C4-2B (cell line): ENCODE results near the gene SFSWAP.

Source experiments
- ZFX ChIP-seq: fragments of 450-650 bp; IDR thresholded peaks from 2 replicates; pipeline ENCODE4 v1.6.1; 2017
- TF ChIP-seq, protein P1 (sequence below): fragments of 450-650 bp; conservative IDR thresholded peaks from 2 replicates; pipeline ENCODE4 v1.5.1; 2017; ENCODE audit warnings: mild to moderate bottlenecking

DNA sequence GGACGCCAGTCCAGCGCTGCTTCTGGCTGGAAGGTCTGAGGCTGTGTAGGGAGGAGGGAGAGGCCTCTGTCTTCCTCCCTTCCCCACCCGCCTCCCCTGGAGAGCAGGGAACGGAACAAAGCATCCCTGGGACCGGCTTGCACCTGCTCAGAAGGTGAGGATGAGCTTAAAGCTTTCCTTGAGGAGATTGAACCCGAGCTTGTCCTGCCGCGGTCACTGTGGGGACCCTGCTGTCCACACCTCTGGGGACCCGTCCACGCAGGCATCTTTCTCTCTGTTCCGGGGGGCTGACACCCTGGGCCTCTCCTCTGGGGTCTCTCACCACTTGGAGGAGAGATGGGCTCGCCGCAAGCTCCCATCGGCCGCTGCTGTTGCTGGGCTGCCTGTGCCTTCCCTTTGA lies 33.2 kb upstream of the SFSWAP start:
- TF ChIP-seq, protein P1, sequence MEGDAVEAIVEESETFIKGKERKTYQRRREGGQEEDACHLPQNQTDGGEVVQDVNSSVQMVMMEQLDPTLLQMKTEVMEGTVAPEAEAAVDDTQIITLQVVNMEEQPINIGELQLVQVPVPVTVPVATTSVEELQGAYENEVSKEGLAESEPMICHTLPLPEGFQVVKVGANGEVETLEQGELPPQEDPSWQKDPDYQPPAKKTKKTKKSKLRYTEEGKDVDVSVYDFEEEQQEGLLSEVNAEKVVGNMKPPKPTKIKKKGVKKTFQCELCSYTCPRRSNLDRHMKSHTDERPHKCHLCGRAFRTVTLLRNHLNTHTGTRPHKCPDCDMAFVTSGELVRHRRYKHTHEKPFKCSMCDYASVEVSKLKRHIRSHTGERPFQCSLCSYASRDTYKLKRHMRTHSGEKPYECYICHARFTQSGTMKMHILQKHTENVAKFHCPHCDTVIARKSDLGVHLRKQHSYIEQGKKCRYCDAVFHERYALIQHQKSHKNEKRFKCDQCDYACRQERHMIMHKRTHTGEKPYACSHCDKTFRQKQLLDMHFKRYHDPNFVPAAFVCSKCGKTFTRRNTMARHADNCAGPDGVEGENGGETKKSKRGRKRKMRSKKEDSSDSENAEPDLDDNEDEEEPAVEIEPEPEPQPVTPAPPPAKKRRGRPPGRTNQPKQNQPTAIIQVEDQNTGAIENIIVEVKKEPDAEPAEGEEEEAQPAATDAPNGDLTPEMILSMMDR: no peak
- no peak for TF ChIP-seq ZFX
